Colonic mucosa (tissue), 4 donors: ENCODE data around the gene MORN1. TPM values are rescaled to one million over a fixed set of nuclear protein-coding genes. Genes with fewer than 3 reads are reported as not detected.

ENCODE experiments used
- DNase-seq: peaks from one replicate; pipeline ENCODE4 v3.0.0-alpha.2; 2020
- H3K27ac ChIP-seq: fragments of 200-600 bp; one replicate; pipeline ENCODE4 v1.8.0; 2021
- H3K27me3 ChIP-seq: fragments of 200-600 bp; one replicate; pipeline ENCODE4 v1.8.0; 2021
- H3K36me3 ChIP-seq: fragments of 200-600 bp; one replicate; pipeline ENCODE4 v1.8.0; 2021
- H3K4me1 ChIP-seq: fragments of 200-600 bp; one replicate; pipeline ENCODE4 v1.8.0; 2021; ENCODE audit warnings: mild to moderate bottlenecking
- H3K4me3 ChIP-seq: fragments of 200-600 bp; one replicate; pipeline ENCODE4 v1.8.0; 2021
- H3K9ac ChIP-seq, 2 donors: one replicate each; pipeline ENCODE4 v1.7.0; 2013; ENCODE audit warnings: control low read depth in 2 of 2, low read depth in 2 of 2, low read length in 2 of 2
- H3K9me3 ChIP-seq: fragments of 200-600 bp; one replicate; pipeline ENCODE4 v1.8.0; 2021
- CTCF ChIP-seq: fragments of 200-600 bp; IDR thresholded peaks from one replicate; pipeline ENCODE4 v1.8.0; 2022; ENCODE audit warnings: antibody characterized with exemption, mild to moderate bottlenecking
- intact Hi-C: fragments of 100-400 bp; cut with DNase I; formaldehyde crosslinking; loops from one replicate; pipeline ENCODE4 v1.14.1; 2022
- total RNA-seq, 2 donors: library from RNA; stranded (reverse); fragmentation: NEBNext Ultra II Directional in 1 of 2; extraction: Animal tissue kit (Norgen Biotek cat#: 25700) in 1 of 2; gene quantifications; one replicate each; pipeline ENCODE4 v1.2.1, GENCODE V29; 2021
- donor health status: healthy.
- donor health status: DM: no; HTN: no; CAD: no.
- donor health status: DM: no; HTN: no; CAD: no.

MORN1 gene
- total RNA-seq, 2 donors from 2014 or later: 11.3 to 18.9 TPM

GRCh38 chr1:2432441-2432844, 41.1 kb upstream of the MORN1 start:
- H3K27ac ChIP-seq: no peak overlapping the region
- no peaks in the 10 kb centered on the region for H3K36me3 ChIP-seq
- intact Hi-C loops: no loop called here
- H3K9ac ChIP-seq: no peak overlapping the region
- no peaks in the 10 kb centered on the region for H3K9me3 ChIP-seq
- TF ChIP-seq CTCF: no peak
- H3K27me3 ChIP-seq: no peaks in the 10 kb centered on the region
- no peaks in the 10 kb centered on the region for H3K4me1 ChIP-seq
- DNase-seq: no peak
- no peak overlapping the region for H3K4me3 ChIP-seq

GRCh38 chr1:2431518-2431917, 40.2 kb upstream of the MORN1 start:
- H3K27ac ChIP-seq: no peak overlapping the region
- no peaks in the 10 kb centered on the region for H3K27me3 ChIP-seq
- H3K4me1 ChIP-seq: no peaks in the 10 kb centered on the region
- H3K4me3 ChIP-seq: no peak overlapping the region
- no peak for TF ChIP-seq CTCF
- H3K36me3 ChIP-seq: no peaks in the 10 kb centered on the region
- H3K9ac ChIP-seq: no peak overlapping the region
- intact Hi-C loops: no loop called here
- no peaks in the 10 kb centered on the region for H3K9me3 ChIP-seq
- DNase-seq: no peak

- no peaks in the 10 kb centered on the region for H3K4me1 ChIP-seq
- no peak for DNase-seq
- no peaks in the 10 kb centered on the region for H3K36me3 ChIP-seq
- no peak for TF ChIP-seq CTCF
- H3K4me3 ChIP-seq: no peak overlapping the region
- no peak overlapping the region for H3K27ac ChIP-seq
- no peak overlapping the region for H3K9ac ChIP-seq
- intact Hi-C loops: no loop called here
- H3K9me3 ChIP-seq: no peaks in the 10 kb centered on the region
- H3K27me3 ChIP-seq: no peaks in the 10 kb centered on the region
Observed at GRCh38 chr1:2431103-2431502, 39.7 kb upstream of the MORN1 start.

- no peaks in the 10 kb centered on the region for H3K36me3 ChIP-seq
- H3K27ac ChIP-seq: no peak overlapping the region
- H3K9ac ChIP-seq: no peak overlapping the region
- no peaks in the 10 kb centered on the region for H3K9me3 ChIP-seq
- no peak overlapping the region for H3K4me3 ChIP-seq
- H3K4me1 ChIP-seq: no peaks in the 10 kb centered on the region
- no peak for TF ChIP-seq CTCF
- no peaks in the 10 kb centered on the region for H3K27me3 ChIP-seq
- no peak for DNase-seq
- intact Hi-C loops: no loop called here
Observed at GRCh38 chr1:2430592-2430973, 39.2 kb upstream of the MORN1 start.

GRCh38 chr1:2429780-2430591, 38.6 kb upstream of the MORN1 start:
- DNase-seq: no peak
- H3K27me3 ChIP-seq: no peaks in the 10 kb centered on the region
- peak; percentile 32 for TF ChIP-seq CTCF
- no peak overlapping the region for H3K9ac ChIP-seq
- no peaks in the 10 kb centered on the region for H3K9me3 ChIP-seq
- H3K4me1 ChIP-seq: no peaks in the 10 kb centered on the region
- no peak overlapping the region for H3K4me3 ChIP-seq
- intact Hi-C loops: loop anchor here (10.0 kb wide), 1 partner anchor 215 kb away; no protein-coding TSS in a partner anchor
- no peak overlapping the region for H3K27ac ChIP-seq
- no peaks in the 10 kb centered on the region for H3K36me3 ChIP-seq
